ENCODE measurements around the gene SELENOK. TPM values are rescaled to one million over a fixed set of nuclear protein-coding genes. Genes with fewer than 3 reads are reported as not detected.

SELENOK gene
- total and polyA plus RNA-seq, 2 donors (not counting 3 experiments of a cell fraction or from before 2014, with no cell fraction given): 26.1 to 35.2 TPM

GRCh38 chr3:53921296-53921695, 29.6 kb upstream of the SELENOK start:
- dilution Hi-C loops (cut with MboI; ENCODE audit: extremely low pct_ligation_motif_present, low sequenced_read_pairs) (no loop called here), intact Hi-C loops (cut with micrococcal nuclease) (no loop called here)

DNA sequence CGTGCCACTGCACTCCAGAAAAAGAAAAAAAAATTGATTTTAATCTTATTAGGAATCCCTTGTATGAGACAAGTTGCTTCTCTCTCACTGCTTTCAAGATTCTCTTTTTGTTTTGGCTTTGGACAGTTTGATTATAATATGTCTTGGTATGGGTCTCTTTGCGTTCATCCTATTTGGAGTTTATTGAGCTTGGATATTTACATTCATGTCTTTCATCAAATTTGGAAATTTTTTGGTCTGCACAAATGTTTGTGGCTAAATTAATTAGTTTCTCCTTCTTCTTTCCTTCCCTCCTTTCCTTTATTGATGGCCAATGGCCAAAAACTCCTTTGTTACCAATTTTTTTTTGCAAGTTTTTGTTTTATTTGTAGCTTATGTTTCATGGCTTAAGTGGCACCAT, 28.1 kb upstream of the SELENOK start:
- DNase-seq (ENCODE audit: low read depth, low spot score) (no peak), FAIRE-seq (no peak)
- no peak overlapping the region for H3K27ac ChIP-seq (ENCODE audit: insufficient read depth, low read depth, low read length)
- TF ChIP-seq FOS (IDR thresholded peaks at IDR 0.05; ENCODE audit: borderline replicate concordance, insufficient read depth, low read length) (no peak), JUN (IDR thresholded peaks at IDR 0.05; ENCODE audit: borderline replicate concordance, insufficient read depth, insufficient read length, low read depth) (no peak), MYC (IDR thresholded peaks at IDR 0.05; ENCODE audit: low read depth, low read length) (no peak), EZH2 (IDR thresholded peaks at IDR 0.05; ENCODE audit: borderline replicate concordance, low read depth, low read length, severe bottlenecking) (no peak), GATA2 (IDR thresholded peaks at IDR 0.05; ENCODE audit: insufficient read depth, insufficient read length, low read depth, low read length) (no peak), POLR2AphosphoS5 (IDR thresholded peaks at IDR 0.05; ENCODE audit: insufficient read depth, low read depth, low read length) (no peak), POLR2A (IDR thresholded peaks at IDR 0.05; ENCODE audit: low read depth, low read length) (no peak), MAX (IDR thresholded peaks at IDR 0.05; ENCODE audit: insufficient read depth, insufficient read length) (no peak)
- TF ChIP-seq, protein P1, sequence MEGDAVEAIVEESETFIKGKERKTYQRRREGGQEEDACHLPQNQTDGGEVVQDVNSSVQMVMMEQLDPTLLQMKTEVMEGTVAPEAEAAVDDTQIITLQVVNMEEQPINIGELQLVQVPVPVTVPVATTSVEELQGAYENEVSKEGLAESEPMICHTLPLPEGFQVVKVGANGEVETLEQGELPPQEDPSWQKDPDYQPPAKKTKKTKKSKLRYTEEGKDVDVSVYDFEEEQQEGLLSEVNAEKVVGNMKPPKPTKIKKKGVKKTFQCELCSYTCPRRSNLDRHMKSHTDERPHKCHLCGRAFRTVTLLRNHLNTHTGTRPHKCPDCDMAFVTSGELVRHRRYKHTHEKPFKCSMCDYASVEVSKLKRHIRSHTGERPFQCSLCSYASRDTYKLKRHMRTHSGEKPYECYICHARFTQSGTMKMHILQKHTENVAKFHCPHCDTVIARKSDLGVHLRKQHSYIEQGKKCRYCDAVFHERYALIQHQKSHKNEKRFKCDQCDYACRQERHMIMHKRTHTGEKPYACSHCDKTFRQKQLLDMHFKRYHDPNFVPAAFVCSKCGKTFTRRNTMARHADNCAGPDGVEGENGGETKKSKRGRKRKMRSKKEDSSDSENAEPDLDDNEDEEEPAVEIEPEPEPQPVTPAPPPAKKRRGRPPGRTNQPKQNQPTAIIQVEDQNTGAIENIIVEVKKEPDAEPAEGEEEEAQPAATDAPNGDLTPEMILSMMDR (IDR thresholded peaks at IDR 0.05; ENCODE audit: extremely low read depth in 1 of 2, insufficient read depth in 1 of 2, low read depth in 1 of 2, low read length in 2 of 2): no peak
- H3K79me2 ChIP-seq (ENCODE audit: control insufficient read depth, insufficient read depth, low read length): no peaks in the 10 kb centered on the region
- BruUV-seq (replicated peaks): no TSS peak
- H2AFZ ChIP-seq (ENCODE audit: low read depth, low read length): no peak overlapping the region
- H3K9me3 ChIP-seq (replicated peaks; ENCODE audit: control insufficient read depth, insufficient read depth, low read length): no peaks in the 10 kb centered on the region
- no peak overlapping the region for H3K4me3 ChIP-seq (replicated peaks in 1 of 3; ENCODE audit: insufficient read depth in 1 of 3, low read depth in 1 of 3, low read length in 3 of 3)
- intact Hi-C loops (cut with micrococcal nuclease) (no loop called here), dilution Hi-C loops (cut with MboI; ENCODE audit: extremely low pct_ligation_motif_present, low sequenced_read_pairs) (no loop called here)
- no peak overlapping the region for H3K4me2 ChIP-seq (ENCODE audit: insufficient read depth, low read length)
- H3K36me3 ChIP-seq (ENCODE audit: control insufficient read depth in 2 of 2, extremely low read depth in 1 of 2, insufficient read depth in 2 of 2, low read length in 2 of 2): no peaks in the 10 kb centered on the region
- ChIA-PET CTCF (interaction anchor here (1.1 kb wide), 1 partner anchor 19 kb away, joined by 5 read pairs; no protein-coding TSS in a partner anchor), POLR2A (no interaction called here)
- H3K4me1 ChIP-seq (ENCODE audit: control insufficient read depth, extremely low read depth, insufficient read depth, low read length): no peaks in the 10 kb centered on the region
- H3K27me3 ChIP-seq (ENCODE audit: control insufficient read depth in 2 of 2, insufficient read depth in 2 of 2, low read length in 2 of 2): no peaks in the 10 kb centered on the region
- no peak overlapping the region for H3K9ac ChIP-seq (replicated peaks; ENCODE audit: extremely low read depth, insufficient read depth, low read length)
- H3K9me1 ChIP-seq (replicated peaks; ENCODE audit: control insufficient read depth, extremely low read depth, insufficient read depth, low read length): no peaks in the 10 kb centered on the region
- no peaks in the 10 kb centered on the region for H4K20me1 ChIP-seq (replicated peaks; ENCODE audit: control insufficient read depth, extremely low read depth, insufficient read depth, low read length)

More at GRCh38 chr3:53921296-53921695, 29.6 kb upstream of the SELENOK start:
- Histone ChIP-seq H4K20me1 (replicated peaks; ENCODE audit: control insufficient read depth, extremely low read depth, insufficient read depth, low read length) (no peaks in the 10 kb centered on the region), H3K36me3 (ENCODE audit: control insufficient read depth in 2 of 2, extremely low read depth in 1 of 2, insufficient read depth in 2 of 2, low read length in 2 of 2) (no peaks in the 10 kb centered on the region), H2AFZ (ENCODE audit: low read depth, low read length) (no peak overlapping the region), H3K79me2 (ENCODE audit: control insufficient read depth, insufficient read depth, low read length) (no peaks in the 10 kb centered on the region), H3K9me1 (replicated peaks; ENCODE audit: control insufficient read depth, extremely low read depth, insufficient read depth, low read length) (no peaks in the 10 kb centered on the region), H3K9me3 (replicated peaks; ENCODE audit: control insufficient read depth, insufficient read depth, low read length) (no peaks in the 10 kb centered on the region), H3K4me1 (ENCODE audit: control insufficient read depth, extremely low read depth, insufficient read depth, low read length) (no peaks in the 10 kb centered on the region), H3K4me3 (replicated peaks in 1 of 3; ENCODE audit: insufficient read depth in 1 of 3, low read depth in 1 of 3, low read length in 3 of 3) (no peak overlapping the region), H3K27ac (ENCODE audit: insufficient read depth, low read depth, low read length) (no peak overlapping the region), H3K27me3 (ENCODE audit: control insufficient read depth in 2 of 2, insufficient read depth in 2 of 2, low read length in 2 of 2) (no peaks in the 10 kb centered on the region), H3K9ac (replicated peaks; ENCODE audit: extremely low read depth, insufficient read depth, low read length) (no peak overlapping the region), H3K4me2 (ENCODE audit: insufficient read depth, low read length) (no peak overlapping the region)
- POLR2A ChIA-PET: no interaction called here
- FAIRE-seq (no peak), DNase-seq (ENCODE audit: low read depth, low spot score) (no peak)
- no TSS peak for BruUV-seq (replicated peaks)
- CTCF ChIA-PET: interaction anchor here (0.8 kb wide), 1 partner anchor 192 kb away, joined by 3 read pairs; no protein-coding TSS in a partner anchor
- TF ChIP-seq FOS (IDR thresholded peaks at IDR 0.05; ENCODE audit: borderline replicate concordance, insufficient read depth, low read length): no peak
- no peak for TF ChIP-seq POLR2A (IDR thresholded peaks at IDR 0.05; ENCODE audit: low read depth, low read length)
- TF ChIP-seq EZH2 (IDR thresholded peaks at IDR 0.05; ENCODE audit: borderline replicate concordance, low read depth, low read length, severe bottlenecking): no peak
- TF ChIP-seq GATA2 (IDR thresholded peaks at IDR 0.05; ENCODE audit: insufficient read depth, insufficient read length, low read depth, low read length): no peak

Data from endothelial cell of umbilical vein (primary cell).